ENCODE data around the gene CHRM2.

DNA sequence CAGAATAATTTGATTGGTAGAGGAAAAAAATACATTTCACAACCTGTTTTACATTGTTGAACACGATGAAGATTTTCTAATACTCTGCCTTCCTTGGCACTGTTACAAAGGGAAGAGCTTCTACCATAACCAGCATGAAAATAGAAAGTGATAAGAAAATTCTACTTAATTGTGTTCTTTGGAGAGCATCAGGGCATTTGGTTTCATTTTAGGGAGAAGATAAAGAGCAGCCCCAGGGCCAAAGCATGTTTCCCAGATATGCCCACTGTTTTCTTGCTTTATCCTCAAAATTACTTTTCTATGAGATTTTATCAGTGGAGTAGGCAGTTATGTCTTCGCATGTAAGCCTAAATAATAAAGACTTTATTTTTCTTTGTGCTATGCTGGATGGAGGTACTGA, 9.5 kb downstream of the CHRM2 start:
- TF ChIP-seq, protein P1, sequence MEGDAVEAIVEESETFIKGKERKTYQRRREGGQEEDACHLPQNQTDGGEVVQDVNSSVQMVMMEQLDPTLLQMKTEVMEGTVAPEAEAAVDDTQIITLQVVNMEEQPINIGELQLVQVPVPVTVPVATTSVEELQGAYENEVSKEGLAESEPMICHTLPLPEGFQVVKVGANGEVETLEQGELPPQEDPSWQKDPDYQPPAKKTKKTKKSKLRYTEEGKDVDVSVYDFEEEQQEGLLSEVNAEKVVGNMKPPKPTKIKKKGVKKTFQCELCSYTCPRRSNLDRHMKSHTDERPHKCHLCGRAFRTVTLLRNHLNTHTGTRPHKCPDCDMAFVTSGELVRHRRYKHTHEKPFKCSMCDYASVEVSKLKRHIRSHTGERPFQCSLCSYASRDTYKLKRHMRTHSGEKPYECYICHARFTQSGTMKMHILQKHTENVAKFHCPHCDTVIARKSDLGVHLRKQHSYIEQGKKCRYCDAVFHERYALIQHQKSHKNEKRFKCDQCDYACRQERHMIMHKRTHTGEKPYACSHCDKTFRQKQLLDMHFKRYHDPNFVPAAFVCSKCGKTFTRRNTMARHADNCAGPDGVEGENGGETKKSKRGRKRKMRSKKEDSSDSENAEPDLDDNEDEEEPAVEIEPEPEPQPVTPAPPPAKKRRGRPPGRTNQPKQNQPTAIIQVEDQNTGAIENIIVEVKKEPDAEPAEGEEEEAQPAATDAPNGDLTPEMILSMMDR (IDR thresholded peaks at IDR 0.05): no peak
- TF ChIP-seq POLR2A (IDR thresholded peaks at IDR 0.05): no peak

All from thyroid gland (tissue), 4 donors.